Measurements from ENCODE around the gene KLHL29.

Gene KLHL29

GRCh38 chr2:23497536-23497935 is 112.6 kb downstream of the KLHL29 start:
- DNase-seq, result no peak

GRCh38 chr2:23498943-23499342 is 114.0 kb downstream of the KLHL29 start:
- no peak for DNase-seq

- DNase-seq, result no peak
These were observed 114.5 kb downstream of the KLHL29 start for GRCh38 chr2:23499439-23499838.

- no peak for DNase-seq
These were observed 115.9 kb downstream of the KLHL29 start for GRCh38 chr2:23500836-23501235.

- DNase-seq, result no peak
These were observed 117.1 kb downstream of the KLHL29 start for GRCh38 chr2:23502096-23502495.

GRCh38 chr2:23503097-23503496 is 118.1 kb downstream of the KLHL29 start:
- no peak for DNase-seq

- no peak for DNase-seq
These were observed 118.7 kb downstream of the KLHL29 start for GRCh38 chr2:23503682-23504081.

- no peak for DNase-seq
These were observed 119.6 kb downstream of the KLHL29 start for GRCh38 chr2:23504591-23504990.

- DNase-seq, result no peak
These were observed 120.4 kb downstream of the KLHL29 start for GRCh38 chr2:23505218-23505983.

- DNase-seq, result no peak
These were observed 121.0 kb downstream of the KLHL29 start for GRCh38 chr2:23505984-23506380.

GRCh38 chr2:23506531-23507266 is 121.7 kb downstream of the KLHL29 start:
- DNase-seq, result no peak

- no peak for DNase-seq
These were observed 122.5 kb downstream of the KLHL29 start for GRCh38 chr2:23507267-23508065.

GRCh38 chr2:23508066-23508390 is 123.0 kb downstream of the KLHL29 start:
- DNase-seq, result no peak

GRCh38 chr2:23509103-23509502 is 124.1 kb downstream of the KLHL29 start:
- DNase-seq, result no peak

- no peak for DNase-seq
These were observed 124.8 kb downstream of the KLHL29 start for GRCh38 chr2:23509596-23510292.

- DNase-seq, result no peak
These were observed 125.5 kb downstream of the KLHL29 start for GRCh38 chr2:23510471-23510870.

- DNase-seq, result no peak
These were observed 127.8 kb downstream of the KLHL29 start for GRCh38 chr2:23512778-23513177.

GRCh38 chr2:23513245-23513871 is 128.4 kb downstream of the KLHL29 start:
- no peak for DNase-seq

GRCh38 chr2:23513872-23514793 is 129.2 kb downstream of the KLHL29 start:
- no peak for DNase-seq

- DNase-seq, result no peak
These were observed 131.7 kb downstream of the KLHL29 start for GRCh38 chr2:23516520-23517256.
